GM19438 (cell line): ENCODE results near the gene NIBAN1.
A peak's percentile ranks its signal among the peaks of the same experiment; 100 is the strongest.
"Not testable (repeated sequence)": the region's sequence is repeated elsewhere in the genome, so short reads cannot be mapped to it uniquely, and the experiment has no call there.

Source experiments
- ATAC-seq: cut with Tn5 transposase; IDR thresholded peaks from one replicate; pipeline ENCODE4 v1.9.1; 2021; ENCODE audit warnings: low read depth; ENCODE audit not compliant: unreplicated experiment

Gene NIBAN1

DNA sequence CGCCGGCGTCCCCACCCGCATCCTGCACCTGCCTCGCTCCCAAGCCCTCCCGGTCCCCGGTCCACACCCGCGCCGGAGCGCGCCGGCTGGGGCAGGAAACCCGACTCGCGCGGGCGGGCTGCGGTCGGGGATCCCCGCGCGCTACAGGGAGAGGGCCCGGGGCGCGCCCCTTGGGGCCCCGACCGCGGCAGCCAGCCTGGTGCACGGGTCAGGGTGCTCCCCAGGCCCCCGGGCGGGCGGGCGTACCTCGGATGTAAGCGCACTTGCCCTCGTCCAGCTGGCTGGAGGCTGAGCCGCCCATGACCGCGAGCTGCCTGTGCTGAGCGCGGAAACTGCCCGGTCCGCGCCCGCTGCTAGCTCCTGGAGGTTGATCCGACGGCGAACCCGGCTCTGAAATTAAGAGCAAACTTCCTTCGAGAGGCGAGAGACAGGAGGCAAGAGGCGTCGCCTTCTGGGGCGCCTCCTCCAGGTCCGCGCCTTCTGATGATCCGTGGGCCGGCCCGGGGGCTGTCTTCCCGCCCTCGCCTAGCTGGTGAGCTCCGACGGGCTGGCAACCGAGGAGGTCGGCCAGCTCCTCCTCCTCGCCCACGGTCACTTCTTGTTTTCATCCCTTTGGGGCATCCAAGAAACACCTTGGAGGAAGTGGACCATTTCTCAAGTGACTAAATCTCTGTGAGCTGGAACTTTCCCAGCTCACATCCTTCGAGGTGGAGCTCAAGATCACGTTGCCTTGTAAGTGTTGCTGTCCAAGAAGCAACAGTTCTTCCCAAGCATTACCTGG lies at the start of gene NIBAN1:
TSS of gene NIBAN1 (minus strand) at position 453 of the 781 bp plus-strand sequence. CDS start at position 301, 152 bp downstream.
- ATAC-seq: peak; percentile 49

GRCh38 chr1:185017966-185018365 lies 43.7 kb upstream of the NIBAN1 start:
- ATAC-seq: no peak

GRCh38 chr1:185017338-185017737 lies 43.0 kb upstream of the NIBAN1 start:
- ATAC-seq: no peak

DNA sequence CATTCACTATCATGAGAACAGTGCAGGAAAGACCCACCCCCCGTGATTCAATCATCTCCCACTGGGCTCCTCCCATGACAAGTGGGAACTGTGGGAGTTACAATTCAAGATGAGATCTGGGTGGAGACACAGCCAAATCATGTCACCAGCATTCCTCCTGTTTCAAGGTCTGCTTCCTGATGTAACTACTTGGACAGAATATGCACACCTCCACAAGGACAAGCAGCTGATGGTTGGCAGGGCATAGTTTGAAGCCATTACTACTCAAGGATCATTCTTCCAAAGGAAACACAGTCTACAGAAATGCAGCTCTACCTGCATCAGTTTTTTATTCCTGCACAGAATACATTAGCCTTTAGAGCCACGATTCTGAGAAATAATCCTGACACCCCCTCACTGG lies 42.6 kb upstream of the NIBAN1 start:
- ATAC-seq: no peak

- no peak for ATAC-seq
Observed at GRCh38 chr1:185015631-185016030, 41.3 kb upstream of the NIBAN1 start.

DNA sequence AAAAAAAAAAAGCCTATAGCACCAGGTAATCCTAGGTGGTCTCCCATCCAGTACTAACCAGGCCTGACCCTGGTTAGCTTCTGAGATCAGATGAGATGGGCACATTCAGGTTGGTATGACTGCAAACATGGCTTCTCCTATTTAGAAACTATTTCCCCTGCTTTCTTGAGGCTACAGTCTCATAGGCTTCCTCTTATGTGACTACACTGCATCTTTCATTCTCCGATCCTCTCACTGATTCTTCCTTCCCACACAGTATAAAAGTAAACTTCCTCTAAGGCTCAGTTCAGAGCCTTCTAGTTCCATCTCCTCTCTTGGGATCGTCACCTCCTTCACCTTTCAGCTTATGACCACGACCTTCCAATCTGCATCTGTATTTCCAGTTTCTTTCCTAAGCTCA lies 40.6 kb upstream of the NIBAN1 start:
- no peak for ATAC-seq

DNA sequence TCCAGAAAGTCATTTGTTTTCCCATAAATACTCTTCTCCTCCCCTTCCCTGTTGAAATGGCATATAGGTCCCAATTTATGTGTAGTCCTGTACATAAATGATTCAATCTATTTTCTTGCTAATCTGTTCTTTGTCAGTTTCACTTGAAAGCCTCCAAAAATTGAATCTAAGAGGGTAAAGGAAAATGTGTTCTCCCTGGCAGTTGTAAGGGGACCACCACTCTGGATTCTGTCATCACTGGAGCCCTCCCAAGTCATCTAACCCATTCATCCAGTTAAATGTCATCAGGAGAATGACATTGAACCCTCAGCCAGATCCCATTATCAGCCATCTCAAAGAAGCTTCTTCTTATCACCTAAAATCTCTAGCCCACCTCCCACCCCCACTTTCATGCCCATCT lies 36.1 kb upstream of the NIBAN1 start:
- no peak for ATAC-seq

DNA sequence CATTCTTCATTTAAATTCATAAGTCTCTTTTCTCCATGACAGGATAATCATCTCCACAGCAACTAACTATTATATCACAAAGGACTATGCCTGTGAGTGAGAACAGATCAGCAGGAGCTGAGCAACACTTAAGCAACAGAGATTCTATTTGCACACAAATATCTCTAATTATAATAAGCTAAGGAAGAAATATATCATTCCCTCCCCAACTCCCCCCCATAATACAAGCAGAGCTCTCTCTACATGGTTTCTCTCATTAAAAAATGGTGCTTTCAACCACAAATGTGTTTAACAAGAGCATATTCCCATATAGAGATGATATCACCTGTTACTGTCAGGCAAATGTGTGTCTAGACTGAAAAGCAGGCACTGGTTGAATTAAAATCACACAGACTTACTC lies 34.5 kb upstream of the NIBAN1 start:
- ATAC-seq: no peak

DNA sequence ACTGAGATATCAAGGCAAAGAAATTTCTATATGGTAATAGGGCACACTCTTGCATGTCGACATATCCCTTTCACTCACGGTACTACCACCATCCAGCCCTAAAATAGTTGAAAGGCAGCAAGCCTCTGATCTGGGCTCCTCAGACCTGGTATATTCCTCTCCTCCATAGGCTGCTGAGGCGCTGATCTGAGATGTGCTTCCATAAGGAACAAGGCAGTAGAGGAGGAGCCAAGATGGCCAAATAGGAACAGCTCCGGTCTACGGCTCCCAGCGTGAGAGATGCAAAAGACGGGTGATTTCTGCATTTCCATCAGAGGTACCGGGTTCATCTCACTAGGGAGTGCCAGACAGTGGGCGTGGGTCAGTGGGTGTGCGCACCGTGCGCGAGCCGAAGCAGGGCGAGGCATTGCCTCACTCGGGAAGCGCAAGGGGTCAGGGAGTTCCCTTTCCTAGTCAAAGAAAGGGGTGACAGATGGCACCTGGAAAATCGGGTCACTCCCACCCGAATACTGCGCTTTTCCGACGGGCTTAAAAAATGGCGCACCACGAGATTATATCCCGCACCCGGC lies 27.1 kb upstream of the NIBAN1 start:
- not testable (repeated sequence) for ATAC-seq

GRCh38 chr1:184999974-185000373 lies 25.7 kb upstream of the NIBAN1 start:
- ATAC-seq: not testable (repeated sequence)

DNA sequence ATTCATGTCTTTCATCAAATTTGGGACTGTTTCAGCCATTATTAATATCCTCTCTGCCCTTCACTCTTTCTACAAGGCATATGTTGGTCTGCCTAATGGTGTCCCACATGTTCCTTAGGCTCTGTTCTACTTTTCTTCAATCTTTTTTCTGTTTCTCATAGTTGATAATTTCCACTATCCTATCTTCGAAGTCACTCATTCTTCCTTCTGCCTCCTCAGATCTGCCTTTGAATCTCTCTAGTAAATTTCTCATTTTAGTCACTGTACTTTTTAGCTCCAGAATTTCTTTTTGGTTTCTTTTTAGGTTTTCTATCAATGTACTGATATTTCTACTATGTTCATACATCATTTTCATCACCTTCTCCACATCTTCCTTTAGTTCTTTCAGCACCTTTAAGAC lies 20.0 kb upstream of the NIBAN1 start:
- ATAC-seq: no peak

DNA sequence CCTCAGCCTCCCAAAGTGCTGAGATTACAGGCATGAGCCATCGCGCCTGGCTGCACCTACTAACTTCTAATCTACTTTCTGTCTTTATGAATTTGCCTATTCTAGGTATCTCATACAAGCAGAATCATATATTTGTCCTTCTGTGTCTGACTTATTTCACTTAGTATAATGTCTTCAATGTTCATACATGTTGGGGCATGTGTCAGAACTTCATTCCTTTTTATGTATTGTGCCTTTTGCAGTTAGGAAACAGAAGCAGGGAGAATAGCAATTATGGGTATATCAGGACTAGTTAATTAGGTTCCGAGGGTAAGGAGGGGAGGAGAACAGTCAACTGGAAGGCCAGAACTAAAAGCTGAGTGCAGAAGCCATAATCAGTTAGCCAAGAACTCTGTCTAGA lies 18.0 kb upstream of the NIBAN1 start:
- ATAC-seq: no peak

GRCh38 chr1:184990204-184990603 lies 15.9 kb upstream of the NIBAN1 start:
- ATAC-seq: no peak

DNA sequence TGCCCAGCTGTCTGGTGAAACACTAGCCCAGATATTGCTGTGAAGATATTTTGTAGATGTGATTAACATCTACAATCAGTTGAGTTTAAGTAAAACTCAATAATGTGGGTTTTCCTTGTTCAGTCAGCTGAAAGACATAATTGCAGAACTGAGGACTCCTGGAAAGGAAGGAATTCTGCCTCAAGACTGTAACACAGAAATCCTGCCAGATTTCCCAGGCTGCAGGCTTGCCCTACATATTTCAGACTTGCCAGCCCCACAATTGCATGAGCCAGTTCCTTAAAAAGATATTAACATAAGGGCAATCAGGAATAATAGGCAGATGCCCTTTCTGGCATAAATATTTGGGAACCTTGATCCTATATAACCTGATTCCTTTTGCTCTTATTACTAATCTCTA lies 14.2 kb upstream of the NIBAN1 start:
- ATAC-seq: no peak

GRCh38 chr1:184987696-184988095 lies 13.4 kb upstream of the NIBAN1 start:
- ATAC-seq: no peak

DNA sequence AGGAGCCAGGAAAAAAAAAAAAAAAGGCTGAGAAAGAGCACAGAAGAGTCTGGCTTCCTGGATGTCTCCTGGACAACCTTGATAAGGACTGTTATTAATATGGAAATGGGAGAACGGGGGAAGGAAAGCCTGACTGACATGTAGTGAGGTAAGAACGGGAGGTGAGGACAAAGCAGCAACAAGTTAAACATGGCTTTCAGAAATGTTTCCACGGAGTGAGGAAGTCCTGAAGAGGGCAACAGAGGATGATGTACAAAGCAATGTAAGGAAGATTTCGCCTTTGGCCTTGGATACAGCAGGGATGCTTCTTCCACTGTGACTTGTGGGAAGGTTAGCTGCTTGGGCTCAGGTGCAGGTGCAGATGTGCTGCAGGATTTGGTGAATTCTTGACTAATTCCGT lies 11.9 kb upstream of the NIBAN1 start:
- ATAC-seq: no peak

DNA sequence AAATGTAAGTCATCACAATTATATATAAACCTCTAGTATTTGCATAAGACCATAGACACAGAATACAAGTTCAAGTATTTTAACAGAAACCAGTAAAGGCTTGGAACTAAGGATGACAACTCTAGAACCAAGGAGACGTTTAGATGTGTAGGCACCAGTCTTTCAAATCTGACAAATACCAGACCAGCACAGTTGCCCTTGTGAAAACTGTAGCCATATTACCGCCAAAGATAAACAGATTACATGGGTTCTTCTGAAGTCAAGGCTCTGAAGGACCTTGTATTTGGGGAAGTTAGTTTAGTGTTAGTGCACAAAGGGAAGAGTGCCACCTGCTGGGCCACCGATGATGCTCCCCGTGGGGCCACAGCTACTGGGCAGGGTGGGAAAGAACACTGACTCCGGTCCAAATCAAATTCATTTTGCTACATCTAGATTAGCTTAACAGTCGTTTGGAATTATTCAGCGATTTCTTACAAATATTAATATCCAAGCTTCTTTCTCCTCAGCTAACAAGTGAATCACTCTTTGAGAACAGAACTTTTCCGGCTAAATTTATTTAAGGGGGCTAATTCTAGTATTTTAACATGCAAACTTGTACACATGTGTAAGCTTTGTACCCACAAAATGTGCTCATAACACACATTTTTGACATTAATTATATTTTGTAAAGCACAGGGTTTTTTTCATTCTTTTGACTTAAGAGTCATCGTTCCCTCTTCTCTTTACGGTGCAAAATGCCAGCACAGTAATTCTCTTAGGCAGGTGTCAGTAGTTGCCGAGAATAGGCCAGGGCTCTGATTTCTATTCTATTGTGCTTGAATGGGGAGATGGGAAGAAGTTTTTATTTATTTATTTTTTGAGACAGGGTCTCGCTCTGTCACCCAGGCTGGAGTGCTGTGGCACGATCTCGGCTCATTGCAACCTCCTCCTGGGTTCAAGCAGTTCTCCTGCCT lies 8.0 kb upstream of the NIBAN1 start:
- ATAC-seq: peak; percentile 99

DNA sequence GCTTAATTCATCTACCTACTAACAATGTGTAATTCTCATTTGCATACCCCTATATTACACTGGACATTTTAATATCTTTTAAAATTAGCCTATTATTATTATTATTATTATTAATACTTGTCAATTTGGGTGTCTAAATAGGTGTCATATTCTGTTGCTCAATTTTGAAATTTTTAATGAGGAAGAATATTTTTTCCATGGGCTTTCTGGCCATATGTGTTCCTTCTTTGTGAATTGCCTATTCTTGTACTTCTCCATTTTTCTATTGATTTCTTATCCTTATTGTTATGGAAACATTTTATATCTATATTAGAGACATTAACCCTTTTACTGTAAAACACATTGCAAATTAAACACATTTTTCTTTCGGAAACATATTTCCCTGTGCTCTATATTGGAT lies 6.4 kb upstream of the NIBAN1 start:
- no peak for ATAC-seq

GRCh38 chr1:184975208-184975870 lies 1.0 kb upstream of the NIBAN1 start:
- no peak for ATAC-seq

- ATAC-seq: no peak
Observed at GRCh38 chr1:184974837-184975115, 468 bp upstream of the NIBAN1 start.
